WTC11 (cell line): ENCODE results near the gene PLA2G1B.

Experiments
- CREB1 ChIP-seq: sonication (generic); formaldehyde crosslinking; IDR thresholded peaks from 2 replicates; pipeline ENCODE4 v1.8.0; 2023; ENCODE audit warnings: mild to moderate bottlenecking, missing genetic modification reagents
- CTCF ChIP-seq: fragments of 200-600 bp; IDR thresholded peaks from 2 replicates; pipeline ENCODE4 v1.8.0; 2022; ENCODE audit warnings: antibody characterized with exemption
- E2F4 ChIP-seq: sonication (generic); formaldehyde crosslinking; IDR thresholded peaks from 2 replicates; pipeline ENCODE4 v1.8.1; 2022; ENCODE audit warnings: low read depth, mild to moderate bottlenecking, moderate library complexity, missing genetic modification reagents, borderline replicate concordance
- E2F5 ChIP-seq: sonication (generic); formaldehyde crosslinking; IDR thresholded peaks from 2 replicates; pipeline ENCODE4 v1.8.1; 2022; ENCODE audit warnings: mild to moderate bottlenecking, moderate library complexity, missing genetic modification reagents
- ERG ChIP-seq: fragments of 250-450 bp; sonication (Bioruptor Pico); IDR thresholded peaks from 2 replicates; pipeline ENCODE4 v1.8.0; 2021; ENCODE audit warnings: mild to moderate bottlenecking
- ESRRA ChIP-seq: sonication (generic); formaldehyde crosslinking; IDR thresholded peaks from 2 replicates; pipeline ENCODE4 v1.8.1; 2022; ENCODE audit warnings: mild to moderate bottlenecking, missing genetic modification reagents, borderline replicate concordance
- IRF1 ChIP-seq: sonication (generic); formaldehyde crosslinking; IDR thresholded peaks from 2 replicates; pipeline ENCODE4 v1.8.0; 2023; ENCODE audit warnings: missing genetic modification reagents
- MLX ChIP-seq: sonication (generic); formaldehyde crosslinking; IDR thresholded peaks from 2 replicates; pipeline ENCODE4 v1.8.1; 2023; ENCODE audit warnings: mild to moderate bottlenecking, missing genetic modification reagents, moderate library complexity
- NR2C2 ChIP-seq: sonication (generic); formaldehyde crosslinking; IDR thresholded peaks from 2 replicates; pipeline ENCODE4 v1.8.0; 2022; ENCODE audit warnings: mild to moderate bottlenecking, missing genetic modification reagents
- SP1 ChIP-seq: sonication (generic); formaldehyde crosslinking; conservative IDR thresholded peaks from 2 replicates; pipeline ENCODE4 v1.8.1; 2022; ENCODE audit warnings: missing genetic modification reagents
- TEAD1 ChIP-seq: sonication (generic); formaldehyde crosslinking; IDR thresholded peaks from 2 replicates; pipeline ENCODE4 v1.8.0; 2022; ENCODE audit warnings: mild to moderate bottlenecking, missing genetic modification reagents
- ZNF263 ChIP-seq: sonication (generic); formaldehyde crosslinking; IDR thresholded peaks from 2 replicates; pipeline ENCODE4 v1.8.1; 2022; ENCODE audit warnings: low read depth, mild to moderate bottlenecking, moderate library complexity, missing genetic modification reagents
- ZNF396 ChIP-seq: fragments of 250-450 bp; sonication (Bioruptor Pico); IDR thresholded peaks from 2 replicates; pipeline ENCODE4 v1.8.0; 2021; ENCODE audit warnings: mild to moderate bottlenecking, moderate library complexity, borderline replicate concordance

- TF ChIP-seq CTCF (no peak), SP1 (no peak), NR2C2 (no peak), E2F4 (no peak), CREB1 (no peak), TEAD1 (CRISPR knock-in tag) (no peak), ESRRA (CRISPR knock-in tag) (no peak), IRF1 (CRISPR knock-in tag) (no peak), E2F5 (CRISPR knock-in tag) (no peak), ZNF396 (CRISPR knock-in tag) (no peak), ZNF263 (CRISPR knock-in tag) (no peak), ERG (CRISPR knock-in tag) (no peak), MLX (no peak)
Measured at GRCh38 chr12:120366341-120366705, 38.7 kb upstream of the PLA2G1B start.
